Psoas muscle (tissue), 8 donors: ENCODE results near the gene SCGB1C1. TPM values are rescaled to one million over a fixed set of nuclear protein-coding genes. Genes with fewer than 3 reads are reported as not detected.

ENCODE experiments used
- ATAC-seq, 4 donors: fragments of 200-7000 bp; cut with Tn5 transposase; one replicate each; pipeline ENCODE4 v1.9.1; 2020; ENCODE audit warnings: moderate library complexity in 3 of 4, mild to moderate bottlenecking in 2 of 4
- DNase-seq, 2 donors: peaks; one replicate each; pipeline ENCODE4 v3.0.0-alpha.2; 2020
- H3K27ac ChIP-seq: fragments of 200-600 bp; one replicate; pipeline ENCODE4 v1.8.0; 2022
- H3K27me3 ChIP-seq, 3 donors: fragments of 200-600 bp in 1 of 3; one replicate each; pipeline versions ENCODE4 v1.6.1 to v1.8.0; 2013 to 2022; ENCODE audit warnings: low read length in 2 of 3, mild to moderate bottlenecking in 2 of 3, moderate library complexity in 1 of 3; ENCODE audit not compliant: insufficient read depth in 3 of 3
- H3K36me3 ChIP-seq, 2 donors: fragments of 200-600 bp in 1 of 2; one replicate each; pipeline versions ENCODE4 v1.6.1 to v1.8.0; 2013 to 2022; ENCODE audit warnings: low read depth in 1 of 2, mild to moderate bottlenecking in 1 of 2, moderate library complexity in 1 of 2; ENCODE audit not compliant: insufficient read depth in 1 of 2
- H3K4me1 ChIP-seq: fragments of 200-600 bp; one replicate; pipeline ENCODE4 v1.8.0; 2022
- H3K4me3 ChIP-seq: fragments of 200-600 bp; one replicate; pipeline ENCODE4 v1.8.0; 2022; ENCODE audit warnings: mild to moderate bottlenecking
- H3K9me3 ChIP-seq: fragments of 200-600 bp; one replicate; pipeline ENCODE4 v1.8.0; 2022
- CTCF ChIP-seq: fragments of 200-600 bp; IDR thresholded peaks from one replicate; pipeline ENCODE4 v1.8.0; 2022; ENCODE audit warnings: antibody characterized with exemption
- WGBS, 3 donors: extraction: QIAGEN DNeasy Blood & Tissue Kit; methylation state at CpG; one replicate each; pipeline versions ENCODE4 v1.1.6 to v1.1.7; 2013; 5-methylcytosine and 5-hydroxymethylcytosine counted together
- intact Hi-C, 2 donors: fragments of 100-400 bp; cut with DNase I; formaldehyde crosslinking; loops; one replicate each; pipeline versions ENCODE4 v1.11.0 to v1.14.2; 2022
- polyA plus RNA-seq, 3 donors: library from polyadenylated mRNA; stranded (reverse); fragments of 200-250 nt; gene quantifications; one replicate each; pipeline ENCODE4 v1.2.3, GENCODE V29; 2013
- total RNA-seq, 4 donors: library from RNA; stranded (reverse); fragmentation: NEBNext Ultra II Directional in 2 of 4; extraction: Animal tissue kit (Norgen Biotek cat#: 25700) in 2 of 4; gene quantifications; one replicate each; pipeline versions ENCODE4 v1.2.1 to v1.2.4, GENCODE V29; 2021 to 2023
- donor health status: healthy with polysubstance abuse.
- donor health status: DM: no; HTN: no; CAD: no; lungs with moderate emphysema.
- donor health status: Bipolar disorder and iron deficiency.
- donor health status: healthy.
- donor health status: DM: yes; HTN: yes; CAD: no.
- donor health status: DM: no; HTN: no; CAD: no.
- donor health status: DM: no; HTN: no; CAD: no.
- donor health status: DM: yes; HTN: yes; CAD: no.

The SCGB1C1 gene
- total and polyA plus RNA-seq, 7 donors: not detected

- WGBS, 3 donors: 68 to 76% (median 74%) methylated on average over 8 of the region's 8 CpGs
- intact Hi-C loops: loop anchor here (5.0 to 10.0 kb wide), 2 partner anchors 38 to 305 kb away; partner anchors contain the start of genes PSMD13 (in 1 of the 2), RNH1 (in 1 of the 2) and SIRT3 (in 1 of the 2)
- no peak for ATAC-seq
- Histone ChIP-seq H3K9me3 (no peaks in the 10 kb centered on the region), H3K27ac (no peak overlapping the region), H3K4me1 (no peaks in the 10 kb centered on the region), H3K4me3 (no peak overlapping the region), H3K27me3 (no peaks in the 10 kb centered on the region), H3K36me3 (peaks cover 0 to 47% of the 10 kb centered on the region in 2 donors)
- TF ChIP-seq CTCF: no peak
- no peak for DNase-seq
Observed at GRCh38 chr11:199782-200181, 6.9 kb downstream of the SCGB1C1 start.

- H3K27ac ChIP-seq: no peak overlapping the region
- peaks cover 2% of the 10 kb centered on the region for H3K4me1 ChIP-seq
- H3K27me3 ChIP-seq: no peaks in the 10 kb centered on the region
- ATAC-seq: no peak
- H3K36me3 ChIP-seq: peaks cover 0 to 53% of the 10 kb centered on the region in 2 donors
- no peak overlapping the region for H3K4me3 ChIP-seq
- no peak for TF ChIP-seq CTCF
- DNase-seq: no peak
- H3K9me3 ChIP-seq: no peaks in the 10 kb centered on the region
- intact Hi-C loops: loop anchor here (5.0 to 10.0 kb wide), 2 partner anchors 37 to 304 kb away; partner anchors contain the start of genes PSMD13 (in 1 of the 2), RNH1 (in 1 of the 2) and SIRT3 (in 1 of the 2)
- 89 to 90% (median 89%) methylated on average over 12 to 13 of the region's 13 CpGs for WGBS, 3 donors
Observed at GRCh38 chr11:200224-201003, 7.5 kb downstream of the SCGB1C1 start.

GRCh38 chr11:201966-202365 lies 9.1 kb downstream of the SCGB1C1 start:
- no peak for TF ChIP-seq CTCF
- 68 to 80% (median 75%) methylated on average over 15 of the region's 15 CpGs for WGBS, 3 donors
- ATAC-seq (no peak), DNase-seq (no peak)
- no peak overlapping the region for H3K4me3 ChIP-seq
- intact Hi-C loops: loop anchor here (5.0 to 10.0 kb wide), 2 partner anchors 35 to 303 kb away; partner anchors contain the start of genes PSMD13 (in 1 of the 2), RNH1 (in 1 of the 2) and SIRT3 (in 1 of the 2)
- H3K27me3 ChIP-seq: no peaks in the 10 kb centered on the region
- peaks cover 0 to 54% of the 10 kb centered on the region in 2 donors for H3K36me3 ChIP-seq
- no peak overlapping the region for H3K27ac ChIP-seq
- peaks cover 10% of the 10 kb centered on the region for H3K4me1 ChIP-seq
- H3K9me3 ChIP-seq: no peaks in the 10 kb centered on the region

- no peak overlapping the region for H3K27ac ChIP-seq
- DNase-seq (no peak), ATAC-seq (no peak)
- intact Hi-C loops: loop anchor here (5.0 to 10.0 kb wide), 2 partner anchors 35 to 302 kb away; partner anchors contain the start of genes PSMD13 (in 1 of the 2), RNH1 (in 1 of the 2) and SIRT3 (in 1 of the 2)
- H3K36me3 ChIP-seq: peaks cover 0 to 54% of the 10 kb centered on the region in 2 donors
- peaks cover 10% of the 10 kb centered on the region for H3K4me1 ChIP-seq
- 75 to 87% (median 79%) methylated on average over 8 of the region's 8 CpGs for WGBS, 3 donors
- H3K27me3 ChIP-seq: no peaks in the 10 kb centered on the region
- no peak for TF ChIP-seq CTCF
- H3K9me3 ChIP-seq: no peaks in the 10 kb centered on the region
- H3K4me3 ChIP-seq: no peak overlapping the region
Observed at GRCh38 chr11:202490-202889, 9.6 kb downstream of the SCGB1C1 start.
